IPS-11a (cell line): ENCODE data around the gene RHOC.
A peak's percentile ranks its signal among the peaks of the same experiment; 100 is the strongest.

Source experiments
- H3K4me3 ChIP-seq: one replicate; pipeline ENCODE4 v1.5.1; 2013; ENCODE audit warnings: low read depth, low read length, control low read depth

Gene RHOC

GRCh38 chr1:112718691-112719418, 11.9 kb upstream of the RHOC start:
- H3K4me3 ChIP-seq, result no peak overlapping the region

DNA sequence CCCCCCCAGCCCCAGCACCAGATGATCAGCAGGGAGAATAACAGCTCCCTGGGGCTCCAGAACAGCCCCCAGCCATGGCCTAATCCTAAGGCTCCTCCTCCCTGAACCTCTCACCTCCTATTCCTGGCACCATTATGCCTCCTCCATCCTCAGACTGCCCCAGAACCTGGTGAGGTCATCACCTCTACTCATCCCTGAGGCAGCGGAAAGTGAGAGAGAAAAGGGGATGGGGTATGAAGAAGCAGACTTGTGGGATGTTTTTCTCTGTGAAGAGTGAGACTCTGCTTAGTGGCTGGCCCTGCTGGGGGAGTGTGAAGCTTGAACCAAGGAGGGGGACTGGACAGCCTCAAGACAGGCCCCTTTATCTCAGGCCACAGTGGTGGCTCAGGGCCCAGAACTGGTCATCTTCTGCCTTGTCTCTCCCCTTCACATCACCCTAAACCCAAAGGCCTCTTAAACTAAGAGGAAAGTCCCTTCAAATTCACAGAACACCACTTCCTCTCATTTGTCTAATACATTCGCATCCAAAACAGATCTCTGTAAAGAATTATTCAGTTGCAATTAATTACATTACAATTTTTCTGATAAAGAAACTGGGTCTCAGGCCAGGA, 10.4 kb upstream of the RHOC start:
- H3K4me3 ChIP-seq, result no peak overlapping the region

DNA sequence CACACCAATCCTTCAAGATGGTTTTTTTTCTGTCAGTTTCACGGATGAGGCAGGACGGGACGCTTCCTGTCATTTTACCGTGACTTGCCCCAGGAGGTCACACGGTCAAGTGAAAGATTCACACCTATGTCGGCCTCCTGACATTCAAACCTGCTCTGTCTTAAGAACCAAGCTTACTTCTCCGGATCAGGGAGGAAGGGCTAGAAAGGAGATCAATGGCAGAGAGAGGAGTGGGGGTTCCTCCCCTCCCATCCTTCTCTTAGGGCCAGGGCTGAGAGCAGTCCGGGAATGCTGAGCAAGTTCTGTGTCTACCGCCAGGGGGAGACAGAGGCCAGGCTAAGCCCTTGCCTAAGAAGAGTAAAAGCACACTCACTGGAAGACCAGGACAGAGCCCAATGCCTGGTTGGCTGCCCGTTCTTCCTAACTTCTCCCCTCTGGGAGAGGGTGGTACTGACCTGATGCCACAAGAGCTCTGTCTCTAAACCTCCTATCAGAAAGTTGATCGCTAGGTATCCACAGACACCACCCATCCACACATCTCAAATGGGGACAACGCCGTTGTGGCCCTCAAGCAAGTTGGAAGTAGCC, 9.3 kb upstream of the RHOC start:
- H3K4me3 ChIP-seq, result peak overlapping the region; percentile 56

- H3K4me3 ChIP-seq, result peak within 1 kb of the TSS; percentile 65
These were observed 8.5 kb upstream of the RHOC start, which contains the start of gene PPM1J for GRCh38 chr1:112715264-112716053. Gene PPM1J (minus strand): TSS chr1:112715332. CDS start chr1:112715301, 31 bp downstream.

DNA sequence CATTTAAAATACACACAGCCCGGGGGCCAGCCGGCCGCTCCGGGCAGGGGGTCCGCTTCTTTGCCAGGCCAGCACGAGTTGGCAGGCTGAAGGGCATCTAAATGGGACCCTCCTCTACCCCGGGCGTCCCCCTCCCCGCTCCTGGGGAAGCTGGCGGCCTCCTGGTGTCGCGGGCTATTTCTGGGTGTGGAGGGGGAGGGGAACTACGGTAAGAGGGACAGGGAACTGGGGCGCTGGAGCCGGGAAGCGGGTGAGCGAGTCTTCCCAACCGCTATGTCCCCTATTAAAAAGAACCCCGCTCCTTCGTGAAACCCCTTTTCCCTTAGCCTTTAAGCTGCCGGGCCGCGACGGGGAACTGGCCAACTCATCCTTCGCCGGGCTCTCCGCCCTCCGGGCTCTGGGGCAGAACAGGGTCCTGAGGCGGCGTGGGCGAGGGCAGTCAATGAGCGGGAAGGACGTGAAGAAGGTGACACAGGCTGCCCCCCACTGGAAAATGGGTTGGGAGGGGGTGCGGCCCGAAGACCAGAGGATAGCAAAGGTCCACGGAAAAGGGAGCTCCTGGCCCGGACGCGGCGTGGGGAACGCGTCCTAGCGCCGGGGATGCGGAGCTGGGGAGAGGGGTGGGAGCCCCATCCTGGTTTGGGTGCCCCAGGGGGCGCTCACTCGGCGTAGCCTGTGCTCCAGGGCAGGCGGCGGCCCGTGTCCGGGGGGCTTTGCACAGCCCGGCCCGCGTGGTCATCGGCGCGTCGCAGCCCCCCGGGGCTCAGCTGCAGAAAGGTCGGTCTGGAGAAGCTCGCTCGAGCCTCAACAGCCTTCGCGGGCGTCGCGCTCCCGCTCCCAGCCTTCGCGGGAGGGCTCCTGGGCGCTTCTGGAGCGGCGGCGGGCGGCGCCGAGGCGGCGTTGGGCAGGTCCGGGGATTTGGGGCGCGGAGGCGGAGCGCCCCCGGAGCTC, 7.7 kb upstream of the RHOC start:
- peak overlapping the region; percentile 65 for H3K4me3 ChIP-seq

GRCh38 chr1:112713466-112714312, 6.8 kb upstream of the RHOC start:
- peak overlapping the region; percentile 65 for H3K4me3 ChIP-seq

- H3K4me3 ChIP-seq, result no peak overlapping the region
These were observed 5.8 kb upstream of the RHOC start for GRCh38 chr1:112712701-112713128.

DNA sequence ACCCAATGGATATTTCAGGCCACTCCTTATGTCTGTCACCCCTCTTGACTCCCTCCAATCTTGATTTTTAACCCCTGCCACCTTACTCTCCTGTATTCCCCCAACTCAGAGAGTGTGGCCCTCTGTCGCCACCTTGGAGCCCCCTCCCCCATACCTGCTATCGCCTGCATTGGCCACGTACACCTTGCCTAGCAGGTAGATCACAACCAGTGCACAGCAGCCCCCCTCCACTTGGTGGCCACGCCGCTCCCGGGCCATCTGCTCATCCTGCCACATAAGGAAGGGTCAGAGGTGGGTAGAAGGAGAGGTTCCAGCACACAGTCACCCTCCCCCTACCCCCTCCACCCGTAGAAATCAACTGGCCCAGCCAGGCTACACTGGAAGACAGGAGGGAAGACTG, 5.3 kb upstream of the RHOC start:
- no peak overlapping the region for H3K4me3 ChIP-seq

- H3K4me3 ChIP-seq, result no peak overlapping the region
These were observed 4.7 kb upstream of the RHOC start for GRCh38 chr1:112711670-112712069.

DNA sequence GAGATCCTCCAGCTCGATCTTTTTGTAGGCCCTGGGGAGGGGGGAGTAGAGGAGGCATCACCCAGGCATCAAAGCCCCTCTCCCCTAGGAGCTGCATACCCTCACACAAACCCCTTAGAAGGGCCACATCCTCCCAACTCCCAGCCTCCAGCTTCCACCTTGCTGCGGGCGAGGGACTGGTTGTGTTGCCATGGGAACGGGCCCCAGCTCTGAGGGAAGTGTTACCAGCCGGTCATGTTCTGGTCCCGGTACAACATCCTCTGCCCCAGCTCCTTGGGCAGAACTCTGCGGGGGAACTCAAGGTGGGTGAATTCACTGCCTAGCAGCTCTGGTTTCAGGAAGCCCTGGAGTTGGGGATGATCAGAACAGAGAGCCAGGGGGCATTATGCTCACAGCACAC, 4.1 kb upstream of the RHOC start:
- no peak overlapping the region for H3K4me3 ChIP-seq

DNA sequence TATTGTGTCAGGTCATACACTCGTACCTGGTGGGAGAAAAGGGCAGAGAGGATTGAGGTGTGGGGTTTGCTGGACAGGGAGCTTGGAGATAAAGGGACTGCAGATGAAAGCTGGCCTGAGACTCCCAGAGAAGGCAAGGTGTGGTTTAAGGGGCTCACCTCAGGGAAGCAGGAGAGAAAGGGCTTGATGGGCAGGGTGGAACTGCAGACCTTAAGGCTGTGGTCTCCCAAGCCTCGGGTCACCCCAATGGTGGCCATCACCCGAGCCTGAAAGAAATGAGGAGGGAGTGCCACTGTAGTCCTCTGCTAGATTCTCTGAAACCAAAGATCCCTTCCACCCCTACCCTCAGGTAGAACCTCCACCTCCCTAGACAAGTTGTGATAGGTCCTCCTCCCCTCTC, 3.7 kb upstream of the RHOC start:
- no peak overlapping the region for H3K4me3 ChIP-seq

DNA sequence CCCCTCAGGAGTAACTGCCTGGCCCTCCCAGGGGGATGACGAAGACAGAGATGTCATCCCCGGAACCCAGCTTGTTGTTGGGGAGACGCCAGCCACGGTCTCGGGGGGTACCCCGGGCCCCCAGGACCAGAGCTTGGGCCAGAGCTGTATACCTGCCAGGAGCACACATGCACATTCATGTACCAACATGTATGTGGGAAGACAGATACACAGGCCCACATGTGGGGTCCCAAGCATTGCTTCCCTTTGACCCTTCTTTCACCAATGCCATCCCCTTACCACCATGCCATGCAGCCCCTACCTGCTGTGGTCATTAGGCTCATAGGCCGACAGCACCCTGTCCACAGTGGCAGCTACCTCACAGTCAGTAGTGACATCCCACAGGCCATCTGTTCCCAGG, 3.2 kb upstream of the RHOC start:
- no peak overlapping the region for H3K4me3 ChIP-seq

DNA sequence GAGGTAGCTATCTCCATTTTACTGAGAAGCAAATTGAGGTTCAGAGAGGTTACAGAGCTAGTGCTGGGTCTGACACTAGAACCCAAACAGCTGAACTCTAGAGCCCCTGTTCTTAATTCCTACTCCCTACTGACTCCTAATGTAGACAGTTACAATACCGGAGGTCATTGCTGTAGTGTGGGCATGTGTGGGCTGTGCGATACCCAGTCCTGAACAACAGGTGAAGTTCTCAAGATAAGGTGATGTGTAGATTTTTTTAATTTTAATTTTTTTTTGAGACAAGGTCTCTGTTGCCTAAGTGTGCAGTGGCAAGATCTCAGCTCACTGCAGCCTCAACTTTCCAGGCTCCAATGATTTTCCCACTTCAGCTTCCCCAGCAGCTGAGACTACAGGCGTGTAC, 1.6 kb upstream of the RHOC start:
- no peak overlapping the region for H3K4me3 ChIP-seq

DNA sequence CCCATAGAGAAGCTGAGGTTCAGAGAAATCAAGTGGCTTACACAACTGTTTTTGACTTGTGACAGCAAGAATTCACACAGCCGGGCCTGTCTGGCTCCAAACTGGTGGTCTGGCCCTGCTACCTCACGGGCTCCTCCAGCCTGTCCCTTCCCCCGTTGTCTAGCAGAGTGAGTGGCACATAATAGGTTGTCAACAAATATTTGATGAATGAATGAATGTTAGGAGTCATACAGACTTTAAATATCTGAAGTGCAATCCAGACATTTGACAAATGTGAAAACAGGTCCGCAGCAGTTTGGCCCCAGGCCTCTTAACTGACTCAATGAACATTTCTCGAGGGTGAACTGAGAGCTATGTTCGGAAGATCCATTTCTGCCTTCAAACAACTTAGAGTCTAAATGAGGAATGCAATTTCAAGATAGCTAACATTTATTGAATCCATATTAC, 1.1 kb upstream of the RHOC start:
- no peak overlapping the region for H3K4me3 ChIP-seq

GRCh38 chr1:112707221-112708001, 484 bp upstream of the RHOC start:
- H3K4me3 ChIP-seq, result peak overlapping the region; percentile 64

DNA sequence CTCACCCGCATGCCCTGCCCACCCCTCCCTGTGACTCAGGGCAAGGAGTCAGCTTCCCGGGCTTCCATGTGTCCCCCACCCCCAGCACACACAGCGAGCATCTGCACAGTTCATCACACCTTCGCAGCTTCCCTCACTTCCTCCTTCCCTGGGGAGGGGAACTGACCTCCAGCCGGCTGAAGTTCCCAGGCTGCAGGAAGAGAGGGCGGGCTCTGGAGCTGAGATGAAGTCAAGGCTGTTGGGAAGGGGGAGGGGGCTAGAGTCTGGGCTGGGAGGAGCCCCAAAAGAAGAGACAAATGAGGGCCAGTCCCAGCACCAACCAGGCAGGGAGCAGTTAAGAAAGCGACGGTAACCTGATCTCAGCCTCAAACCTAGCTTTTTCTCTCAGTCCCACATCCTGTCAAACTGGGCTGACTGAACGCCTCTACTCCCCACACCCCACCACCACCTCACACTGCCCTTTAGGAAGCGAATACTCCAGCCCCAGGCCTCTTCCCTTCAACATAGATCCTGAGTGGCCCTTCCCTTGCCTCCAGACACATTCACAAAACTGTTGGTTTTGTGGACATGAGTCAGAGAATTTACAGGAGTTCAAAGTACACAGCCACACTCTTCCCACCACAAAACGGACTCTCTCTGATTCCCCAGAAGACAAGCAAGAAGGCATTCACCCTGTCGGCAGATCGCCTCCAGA, 1.8 kb downstream of the RHOC start:
- H3K4me3 ChIP-seq, result no peak overlapping the region

DNA sequence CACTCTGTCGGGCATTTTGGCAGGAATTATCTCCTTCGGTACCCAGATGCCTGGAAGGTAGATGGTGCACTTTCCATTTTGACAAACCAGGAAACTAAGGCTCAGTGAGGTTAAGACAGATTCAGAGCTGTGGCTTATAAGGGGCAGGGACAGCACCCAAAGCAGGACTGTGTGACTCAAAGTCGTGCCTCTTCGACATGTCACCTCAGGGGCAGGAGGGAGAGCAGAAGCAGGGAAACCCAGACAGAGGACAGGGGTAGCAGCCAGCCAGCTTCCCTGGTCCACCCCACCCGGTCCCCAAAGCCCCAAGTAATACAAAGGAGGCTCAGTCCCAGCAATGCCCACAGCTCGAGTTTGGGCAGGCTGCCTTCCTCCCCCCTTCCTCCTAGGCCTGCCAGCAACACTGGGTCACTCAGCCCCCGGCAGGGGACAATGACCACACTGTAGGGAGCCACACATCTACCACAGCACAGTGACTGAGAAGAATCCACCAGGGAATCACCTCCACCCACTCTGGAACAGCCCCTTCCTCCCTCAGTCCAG, 2.5 kb downstream of the RHOC start:
- H3K4me3 ChIP-seq, result no peak overlapping the region

GRCh38 chr1:112703706-112704105, 3.2 kb downstream of the RHOC start:
- no peak overlapping the region for H3K4me3 ChIP-seq
